CD8-positive, alpha-beta memory T cell (primary cell): ENCODE data around the gene CSNK1G2. TPM values are rescaled to one million over a fixed set of nuclear protein-coding genes. Genes with fewer than 3 reads are reported as not detected.
A peak's percentile ranks its signal among the peaks of the same experiment; 100 is the strongest.
"Not testable (repeated sequence)": the region's sequence is repeated elsewhere in the genome, so short reads cannot be mapped to it uniquely, and the experiment has no call there.

ENCODE experiments used
- CTCF ChIA-PET: fragments of 350-600 bp; sonication (Branson Sonifier 250); formaldehyde crosslinking; loops from one replicate; lab custom pipeline; 2021; ENCODE audit warnings: antibody characterized with exemption; lab: Charles Lee
- POLR2A ChIA-PET: fragments of 350-600 bp; sonication (Branson Sonifier 250); formaldehyde crosslinking; loops from one replicate; lab custom pipeline; 2021; ENCODE audit warnings: antibody characterized with exemption; lab: Charles Lee
- DNase-seq, 5 donors: peaks; one replicate each; pipeline versions ENCODE4 v3.0.0 to v3.0.0-alpha.2; 2020 to 2022; ENCODE audit warnings: mixed read lengths in 1 of 5
- H3K27ac ChIP-seq: one replicate; pipeline ENCODE4 v1.7.0; 2013; ENCODE audit warnings: low read depth, mild to moderate bottlenecking, low read length, moderate library complexity
- H3K27me3 ChIP-seq: 2 replicates; pipeline ENCODE4 v1.7.0; 2013; ENCODE audit warnings: low read length, mild to moderate bottlenecking; ENCODE audit not compliant: insufficient read depth, poor library complexity, severe bottlenecking
- H3K36me3 ChIP-seq: 2 replicates; pipeline ENCODE4 v1.7.0; 2013; ENCODE audit warnings: mild to moderate bottlenecking, low read length, moderate library complexity; ENCODE audit not compliant: insufficient read depth
- H3K4me1 ChIP-seq: 2 replicates; pipeline ENCODE4 v1.7.0; 2013; ENCODE audit warnings: mild to moderate bottlenecking, low read length, moderate library complexity; ENCODE audit not compliant: insufficient read depth
- H3K4me3 ChIP-seq: 2 replicates; pipeline ENCODE4 v1.7.0; 2013; ENCODE audit warnings: mild to moderate bottlenecking, low read length
- H3K9me3 ChIP-seq: 2 replicates; pipeline ENCODE4 v1.7.0; 2013; ENCODE audit warnings: mild to moderate bottlenecking, low read length
- H3K27ac Mint-ChIP-seq, 8 donors: one replicate each; pipeline ENCODE4 v1.8.0; 2020 to 2021; ENCODE audit warnings: mixed read lengths in 8 of 8, mild to moderate bottlenecking in 6 of 8, inconsistent platforms in 3 of 8, moderate library complexity in 3 of 8
- H3K27me3 Mint-ChIP-seq, 2 donors: one replicate each; pipeline ENCODE4 v1.8.0; 2020 to 2021; ENCODE audit warnings: mixed read lengths in 2 of 2, mild to moderate bottlenecking in 1 of 2, moderate library complexity in 1 of 2
- H3K36me3 Mint-ChIP-seq, 3 donors: one replicate each; pipeline ENCODE4 v1.8.0; 2020 to 2021; ENCODE audit warnings: mixed read lengths in 3 of 3, inconsistent platforms in 1 of 3, mild to moderate bottlenecking in 1 of 3
- H3K4me1 Mint-ChIP-seq, 3 donors: one replicate each; pipeline ENCODE4 v1.8.0; 2020 to 2021; ENCODE audit warnings: mixed read lengths in 3 of 3, inconsistent platforms in 1 of 3, mild to moderate bottlenecking in 1 of 3
- H3K4me3 Mint-ChIP-seq, 7 donors: one replicate each; pipeline ENCODE4 v1.8.0; 2020 to 2021; ENCODE audit warnings: mixed read lengths in 7 of 7, mild to moderate bottlenecking in 6 of 7, moderate library complexity in 4 of 7, inconsistent platforms in 2 of 7
- H3K9me3 Mint-ChIP-seq, 5 donors: one replicate each; pipeline ENCODE4 v1.8.0; 2020 to 2022; ENCODE audit warnings: mixed read lengths in 5 of 5, mild to moderate bottlenecking in 3 of 5, moderate library complexity in 2 of 5, inconsistent platforms in 1 of 5
- polyA plus RNA-seq: library from polyadenylated mRNA; unstranded; fragments of 300-500 nt; fragmentation: Illumina TruSeq; gene quantifications from one replicate; pipeline ENCODE4 v1.2.3, GENCODE V29; 2021
- total RNA-seq, 2 experiments: library from RNA; stranded (reverse); gene quantifications; one replicate each; pipeline ENCODE4 v1.2.3, GENCODE V29; 2021

Gene CSNK1G2
- total and polyA plus RNA-seq, 3 experiments from 2014 or later: 58.2 to 63.5 (median 62.1) TPM

DNA sequence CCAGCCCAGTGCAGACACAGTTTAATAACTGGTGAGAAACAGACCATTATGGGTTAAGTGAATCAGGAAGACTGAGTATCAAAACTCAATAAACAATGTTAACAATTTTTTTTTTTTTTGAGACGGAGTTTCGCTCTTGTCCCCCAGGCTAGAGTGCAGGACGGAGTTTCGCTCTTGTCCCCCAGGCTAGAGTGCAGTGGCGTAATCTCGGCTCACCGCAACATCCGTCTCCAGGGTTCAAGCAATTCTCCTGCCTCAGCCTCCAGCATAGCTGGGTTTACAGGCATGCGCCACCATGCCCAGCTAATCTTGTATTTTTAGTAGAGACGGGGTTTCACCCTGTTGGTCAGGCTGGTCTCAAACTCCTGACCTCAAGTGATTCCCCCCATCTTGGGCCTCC is 47.5 kb downstream of the CSNK1G2 start:
- H3K4me3 Mint-ChIP-seq, POLR2A ChIA-PET, H3K9me3 ChIP-seq, H3K4me1 Mint-ChIP-seq, H3K27ac ChIP-seq, H3K27me3 ChIP-seq, DNase-seq, H3K9me3 Mint-ChIP-seq, H3K4me3 ChIP-seq, H3K27me3 Mint-ChIP-seq, H3K4me1 ChIP-seq: not testable (repeated sequence)
- peaks cover 0 to 73% (median 1%) of the 10 kb centered on the region in 3 donors for H3K36me3 Mint-ChIP-seq
- CTCF ChIA-PET: interaction anchor here (1.1 kb wide), 1 partner anchor 16 kb away, joined by 4 read pairs; no protein-coding TSS in a partner anchor
- peaks cover 13% of the 10 kb centered on the region for H3K36me3 ChIP-seq
- peak overlapping the region in 2 of 8 donors; percentile 41 to 68 for H3K27ac Mint-ChIP-seq

GRCh38 chr19:1989513-1990229 is 48.7 kb downstream of the CSNK1G2 start:
- Mint-ChIP-seq H3K4me3 (no peak overlapping the region), H3K27ac (peak overlapping the region in 2 of 8 donors; percentile 12 to 66), H3K9me3 (no peaks in the 10 kb centered on the region), H3K27me3 (no peaks in the 10 kb centered on the region), H3K4me1 (no peaks in the 10 kb centered on the region), H3K36me3 (peaks cover 0 to 70% (median under 1%) of the 10 kb centered on the region in 3 donors)
- Histone ChIP-seq H3K27ac (no peak overlapping the region), H3K27me3 (no peaks in the 10 kb centered on the region), H3K4me1 (no peaks in the 10 kb centered on the region), H3K9me3 (no peaks in the 10 kb centered on the region), H3K4me3 (no peak overlapping the region), H3K36me3 (peaks cover 13% of the 10 kb centered on the region)
- POLR2A ChIA-PET: interaction anchor here (0.6 kb wide), 1 partner anchor 174 kb away, joined by 7 read pairs; the partner anchor contains the start of gene DOT1L
- no peak for DNase-seq
- CTCF ChIA-PET: interaction anchor here (1.1 to 1.4 kb wide), 2 partner anchors 12 to 14 kb away, joined by 3 to 4 read pairs; no protein-coding TSS in a partner anchor

DNA sequence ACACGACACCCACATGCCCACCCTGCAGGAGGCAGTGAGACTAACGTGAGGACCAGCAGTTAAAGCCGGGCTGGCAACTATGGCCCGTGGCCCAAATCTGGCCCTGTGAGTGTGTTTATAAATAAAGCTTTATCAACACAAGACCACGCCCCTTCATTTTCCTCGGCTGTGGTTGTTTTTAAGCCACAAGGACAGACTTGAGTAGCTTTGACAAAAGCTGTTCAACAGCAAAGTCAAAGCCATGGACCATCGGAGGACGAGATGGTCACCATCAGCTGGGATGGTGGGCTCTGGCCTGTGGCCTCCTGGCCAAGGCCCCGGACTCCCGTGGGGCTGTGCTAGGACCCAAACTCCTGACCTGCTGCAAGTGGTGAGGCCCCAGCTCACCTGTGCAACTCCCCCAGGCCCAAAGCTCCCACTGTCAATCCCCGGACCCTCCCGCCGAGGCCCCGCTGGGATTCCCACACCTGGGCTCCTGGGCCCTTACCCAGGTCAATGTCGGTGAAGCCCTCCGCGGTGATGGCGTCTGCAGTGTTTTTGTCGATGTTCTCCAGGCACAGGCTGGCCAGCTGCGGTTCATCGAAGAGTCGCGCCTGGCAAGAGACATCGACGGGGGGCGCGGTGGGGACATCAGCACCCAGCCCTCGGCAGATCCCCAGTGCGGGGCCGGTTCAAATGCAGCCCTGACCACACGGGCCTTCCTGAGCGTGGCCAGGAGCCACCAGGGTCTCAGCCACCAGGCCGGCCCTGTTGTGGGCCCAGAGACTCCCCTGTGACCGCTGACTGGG is 49.5 kb downstream of the CSNK1G2 start:
- Mint-ChIP-seq H3K4me3 (no peak overlapping the region), H3K27me3 (no peaks in the 10 kb centered on the region)
- CTCF ChIA-PET: interaction anchor here (1.4 to 1.6 kb wide), 2 partner anchors 13 to 61 kb away, joined by 3 read pairs; no protein-coding TSS in a partner anchor

GRCh38 chr19:1991018-1991913 is 50.3 kb downstream of the CSNK1G2 start:
- H3K4me1 Mint-ChIP-seq: no peaks in the 10 kb centered on the region
- H3K36me3 Mint-ChIP-seq: peaks cover 0 to 64% (median 6%) of the 10 kb centered on the region in 3 donors
- no peak for DNase-seq
- peak overlapping the region in 3 of 8 donors; percentile 47 to 76 (median 61) for H3K27ac Mint-ChIP-seq
- Histone ChIP-seq H3K36me3 (peaks cover 17% of the 10 kb centered on the region), H3K9me3 (no peaks in the 10 kb centered on the region), H3K27ac (no peak overlapping the region), H3K4me1 (no peaks in the 10 kb centered on the region), H3K4me3 (no peak overlapping the region), H3K27me3 (no peaks in the 10 kb centered on the region)
- no peak overlapping the region for H3K4me3 Mint-ChIP-seq
- H3K9me3 Mint-ChIP-seq: no peaks in the 10 kb centered on the region
- CTCF ChIA-PET: interaction anchor here (1.6 kb wide), 1 partner anchor 62 kb away, joined by 3 read pairs; no protein-coding TSS in a partner anchor
- no peaks in the 10 kb centered on the region for H3K27me3 Mint-ChIP-seq
- POLR2A ChIA-PET: no interaction called here

More for the DNA sequence above, 49.5 kb downstream of the CSNK1G2 start:
- H3K27me3 ChIP-seq: no peaks in the 10 kb centered on the region
- no peaks in the 10 kb centered on the region for H3K9me3 ChIP-seq
- no peak overlapping the region for H3K27ac ChIP-seq
- DNase-seq: no peak
- POLR2A ChIA-PET: interaction anchor here (0.5 to 0.6 kb wide), 2 partner anchors 23 to 72 kb away, joined by 3 to 6 read pairs; no protein-coding TSS in a partner anchor
- H3K36me3 ChIP-seq: peaks cover 13% of the 10 kb centered on the region
- H3K9me3 Mint-ChIP-seq: no peaks in the 10 kb centered on the region
- H3K4me1 Mint-ChIP-seq: no peaks in the 10 kb centered on the region
- no peaks in the 10 kb centered on the region for H3K4me1 ChIP-seq
- peak overlapping the region in 2 of 8 donors; percentile 61 to 65 for H3K27ac Mint-ChIP-seq
- H3K36me3 Mint-ChIP-seq: peaks cover 0 to 65% (median 2%) of the 10 kb centered on the region in 3 donors
- no peak overlapping the region for H3K4me3 ChIP-seq

DNA sequence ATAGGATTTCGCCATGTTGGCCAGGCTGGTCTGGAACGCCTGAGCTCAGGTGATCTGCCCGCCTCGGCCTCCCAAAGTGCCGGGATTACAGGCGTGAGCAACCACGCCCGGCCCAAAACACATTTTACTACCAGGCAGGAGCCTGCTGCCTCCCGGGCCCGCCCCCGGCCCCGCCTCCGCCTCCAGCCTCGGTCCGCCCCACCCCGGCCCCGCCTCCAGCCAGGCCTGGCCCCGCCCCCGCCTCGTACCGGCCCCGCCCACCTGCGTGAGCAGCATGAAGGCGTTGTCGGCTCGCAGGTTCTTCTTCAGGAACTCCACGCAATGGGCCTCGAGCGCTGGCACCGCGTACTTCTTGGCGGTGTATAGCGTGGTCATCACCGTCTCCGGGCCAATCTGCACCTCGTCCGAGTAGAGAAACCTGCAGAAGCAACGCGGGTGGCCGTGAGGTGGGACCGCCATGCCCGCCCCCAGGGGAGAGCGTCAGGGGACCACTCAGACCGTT is 51.8 kb downstream of the CSNK1G2 start:
- CTCF ChIA-PET: no interaction called here
- Histone ChIP-seq H3K9me3 (no peaks in the 10 kb centered on the region), H3K27me3 (no peaks in the 10 kb centered on the region), H3K4me1 (no peaks in the 10 kb centered on the region), H3K27ac (no peak overlapping the region), H3K36me3 (peaks cover 17% of the 10 kb centered on the region), H3K4me3 (no peak overlapping the region)
- Mint-ChIP-seq H3K27ac (no peak overlapping the region), H3K4me3 (no peak overlapping the region), H3K4me1 (peaks cover 0 to 3% (median under 1%) of the 10 kb centered on the region in 3 donors), H3K9me3 (no peaks in the 10 kb centered on the region), H3K27me3 (no peaks in the 10 kb centered on the region), H3K36me3 (peaks cover 0 to 62% (median 10%) of the 10 kb centered on the region in 3 donors)
- POLR2A ChIA-PET: no interaction called here
- DNase-seq: no peak

- Mint-ChIP-seq H3K9me3 (no peaks in the 10 kb centered on the region), H3K36me3 (peaks cover 0 to 45% (median 15%) of the 10 kb centered on the region in 3 donors), H3K27ac (peak overlapping the region in 4 of 8 donors; percentile 14 to 81 (median 43)), H3K27me3 (no peaks in the 10 kb centered on the region), H3K4me1 (peaks cover 2 to 6% (median 3%) of the 10 kb centered on the region in 3 donors), H3K4me3 (no peak overlapping the region)
- Histone ChIP-seq H3K27me3 (no peaks in the 10 kb centered on the region), H3K9me3 (no peaks in the 10 kb centered on the region), H3K4me1 (no peaks in the 10 kb centered on the region), H3K36me3 (peaks cover 4% of the 10 kb centered on the region), H3K27ac (no peak overlapping the region), H3K4me3 (no peak overlapping the region)
- no peak for DNase-seq
- ChIA-PET CTCF (no interaction called here), POLR2A (interaction anchor here (1.0 kb wide), 1 partner anchor 56 kb away, joined by 4 read pairs; no protein-coding TSS in a partner anchor)
Observed at GRCh38 chr19:1997353-1998233, 56.6 kb downstream of the CSNK1G2 start.
